Stimulated activated CD4-positive, alpha-beta T cell treated with anti-CD3 and anti-CD28 coated beads, TNF-alpha, amount 100 ng/mL, for 1 hour (primary cell): ENCODE measurements around the gene FBP1.

Experiments
- DNase-seq, 3 donors: peaks; one replicate each; pipeline ENCODE4 v3.0.0-alpha.2; 2020; ENCODE audit warnings: low read depth in 3 of 3, low spot score in 1 of 3

FBP1 gene

DNA sequence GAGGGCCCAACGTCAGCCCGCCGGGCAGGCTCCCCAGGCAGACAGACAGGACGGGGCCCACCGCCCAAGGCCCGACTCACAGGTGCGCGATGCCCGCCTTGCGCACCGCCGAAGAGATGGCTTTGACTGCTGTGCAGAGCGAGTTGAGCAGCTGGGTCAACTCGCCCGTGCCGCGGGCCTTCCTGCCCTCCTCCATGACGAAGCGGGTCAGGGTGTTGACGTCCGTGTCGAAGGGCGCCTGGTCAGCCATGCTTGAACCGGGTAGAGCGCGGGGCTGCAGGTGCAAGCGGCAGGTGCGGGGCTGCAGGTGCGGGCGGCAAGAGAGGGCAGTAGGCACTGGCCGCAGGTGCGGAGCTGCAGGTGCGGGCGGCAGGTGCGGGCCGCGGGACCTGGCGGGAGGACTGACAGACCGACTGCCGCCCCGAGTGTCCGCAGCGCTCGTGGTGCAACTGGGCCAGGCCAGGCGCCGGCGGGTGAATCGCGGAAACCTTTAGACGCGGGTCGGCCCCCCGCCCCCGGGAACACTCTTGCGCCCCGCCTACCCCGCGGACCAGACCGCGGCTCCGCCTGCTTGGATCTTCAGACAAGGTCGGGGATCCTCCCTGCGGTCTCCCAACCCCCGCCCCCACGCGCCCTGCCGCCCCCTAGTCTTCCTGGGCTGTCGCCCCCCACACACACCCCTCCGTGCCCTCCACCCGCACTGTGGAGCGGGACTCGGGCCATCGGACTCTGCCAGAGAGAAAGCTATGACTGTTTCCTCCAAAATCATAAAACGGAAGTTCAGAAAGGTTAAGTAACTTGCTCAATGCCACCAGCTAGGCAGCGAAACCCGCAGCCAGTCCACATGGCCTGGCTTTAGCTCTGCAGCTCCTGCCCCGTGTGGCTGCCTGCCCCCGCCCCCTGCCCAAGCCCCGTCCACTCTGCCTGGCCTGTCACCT lies at the start of gene FBP1:
Gene FBP1, minus strand, starts transcription at position 458 of the 938 bp plus-strand sequence. Its CDS starts 208 bp downstream, at position 250.
- DNase-seq = no peak

- no peak for DNase-seq
Measured at GRCh38 chr9:94687451-94687850, 48.1 kb upstream of the FBP1 start.

DNA sequence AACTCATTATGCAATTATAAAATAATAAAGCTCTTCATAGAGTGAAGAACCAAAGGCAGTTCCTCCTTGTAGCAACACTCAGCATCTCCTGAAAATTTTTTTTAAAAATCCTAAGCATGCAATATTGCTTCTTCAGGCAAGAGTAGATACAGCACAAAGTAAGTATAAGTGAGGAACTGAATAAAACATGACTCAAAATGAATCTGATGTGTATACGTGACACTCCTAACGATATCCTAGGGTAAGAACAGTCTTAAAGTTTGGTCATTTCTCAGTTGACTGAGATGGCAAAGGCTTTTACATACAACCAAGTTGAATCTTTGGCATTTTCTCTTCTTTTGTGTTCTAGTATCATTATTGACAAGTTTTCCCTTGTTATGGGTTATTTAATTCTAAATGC lies 46.0 kb upstream of the FBP1 start:
- DNase-seq = no peak

GRCh38 chr9:94681508-94681907 lies 42.2 kb upstream of the FBP1 start:
- DNase-seq = peak; percentile 4 to 27 (median 22)

GRCh38 chr9:94680621-94681020 lies 41.3 kb upstream of the FBP1 start:
- DNase-seq = no peak

GRCh38 chr9:94680020-94680419 lies 40.7 kb upstream of the FBP1 start:
- no peak for DNase-seq

DNA sequence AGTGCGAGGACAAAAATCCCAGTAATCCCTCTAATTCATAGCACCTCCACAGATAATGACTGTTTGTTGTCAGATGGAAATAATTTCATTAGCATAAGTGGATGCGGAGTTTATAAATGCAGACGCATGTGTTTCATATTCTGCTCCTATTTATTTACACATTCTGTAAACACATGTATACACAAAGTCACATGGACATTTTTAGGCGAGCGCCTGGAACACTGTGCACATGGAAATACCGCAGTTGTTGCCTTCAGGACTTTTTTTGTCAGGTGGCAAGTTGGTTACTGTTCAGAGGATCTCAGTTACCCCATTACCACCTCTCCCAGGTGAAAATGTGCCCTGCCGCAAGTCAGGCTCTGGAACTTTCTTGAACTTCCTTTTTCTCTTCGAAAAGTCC lies 40.3 kb upstream of the FBP1 start:
- DNase-seq = no peak

GRCh38 chr9:94677929-94678328 lies 38.6 kb upstream of the FBP1 start:
- no peak for DNase-seq

DNA sequence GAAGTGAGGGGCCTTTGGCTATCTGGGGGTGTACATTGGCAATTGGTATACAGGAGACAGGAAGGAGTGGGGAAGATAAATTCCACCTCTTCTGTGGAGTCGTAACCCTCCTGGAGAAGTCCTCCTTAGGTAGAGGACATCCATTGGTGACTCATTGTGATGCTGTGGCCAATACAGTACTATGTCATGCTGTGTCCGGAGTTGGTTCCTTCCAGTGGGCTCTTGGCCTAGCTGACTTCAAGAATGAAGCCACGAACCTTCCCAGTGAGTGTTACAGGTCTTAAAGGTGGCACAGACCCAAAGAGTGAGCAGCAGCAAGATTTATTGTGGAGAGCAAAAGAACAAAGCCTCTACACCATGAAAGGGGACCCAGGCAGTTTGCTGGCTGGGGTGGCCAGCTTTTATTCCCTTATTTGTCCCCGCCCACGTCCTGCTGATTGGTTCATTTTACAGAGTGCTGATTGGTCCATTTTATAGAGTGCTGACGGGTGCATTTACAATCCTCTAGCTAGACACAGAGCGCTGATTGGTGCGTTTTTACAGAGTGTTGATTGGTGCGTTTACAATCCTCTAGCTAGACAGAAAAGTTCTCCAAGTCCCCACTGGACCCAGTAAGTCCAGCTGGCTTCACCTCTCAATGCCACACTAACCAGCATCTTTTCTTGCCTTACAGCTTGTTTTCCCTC lies 37.3 kb upstream of the FBP1 start:
- no peak for DNase-seq

- DNase-seq = no peak
Measured at GRCh38 chr9:94675008-94675881, 35.9 kb upstream of the FBP1 start.

- no peak for DNase-seq
Measured at GRCh38 chr9:94672811-94673487, 33.6 kb upstream of the FBP1 start.

DNA sequence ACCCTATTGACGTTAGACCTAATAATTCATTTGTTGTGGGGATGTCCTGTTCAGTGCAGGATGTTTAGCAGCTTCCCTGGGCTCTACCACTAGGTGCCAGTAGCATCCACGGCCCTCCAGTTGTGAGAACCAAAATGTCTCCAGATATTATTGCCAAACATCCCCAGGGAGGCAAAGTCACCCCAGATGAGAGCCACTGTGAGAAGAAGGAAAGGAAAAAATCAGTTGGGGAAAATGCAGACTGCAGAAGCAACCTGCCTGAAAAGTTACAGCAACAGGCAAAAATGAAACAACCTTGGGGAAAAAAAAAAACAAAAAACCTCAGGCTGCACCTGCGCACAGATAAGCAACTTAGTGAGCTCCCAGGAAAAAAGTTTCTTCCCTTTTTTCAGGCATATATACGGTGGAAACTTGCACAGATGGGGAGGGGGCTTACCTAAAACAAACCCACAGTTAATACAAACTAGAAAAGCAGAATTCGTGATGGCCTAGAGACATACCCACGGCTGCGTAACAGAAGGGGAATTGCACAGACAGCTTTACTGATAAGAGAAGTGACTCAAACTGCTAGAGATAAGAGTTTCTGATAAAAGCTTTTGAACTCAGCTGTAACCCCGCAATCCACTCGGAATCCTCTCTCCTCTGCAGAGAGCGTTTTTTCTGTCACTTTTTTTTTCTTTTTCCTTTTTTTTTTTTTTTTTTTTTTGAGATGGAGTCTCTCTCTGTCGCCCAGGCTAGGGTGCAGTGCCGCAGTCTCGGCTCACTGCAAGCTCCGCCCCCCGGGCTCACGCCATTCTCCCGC lies 29.8 kb upstream of the FBP1 start:
- DNase-seq = peak in 1 of 3 donors; percentile 8

- DNase-seq = no peak
Measured at GRCh38 chr9:94668418-94668927, 29.2 kb upstream of the FBP1 start.

DNA sequence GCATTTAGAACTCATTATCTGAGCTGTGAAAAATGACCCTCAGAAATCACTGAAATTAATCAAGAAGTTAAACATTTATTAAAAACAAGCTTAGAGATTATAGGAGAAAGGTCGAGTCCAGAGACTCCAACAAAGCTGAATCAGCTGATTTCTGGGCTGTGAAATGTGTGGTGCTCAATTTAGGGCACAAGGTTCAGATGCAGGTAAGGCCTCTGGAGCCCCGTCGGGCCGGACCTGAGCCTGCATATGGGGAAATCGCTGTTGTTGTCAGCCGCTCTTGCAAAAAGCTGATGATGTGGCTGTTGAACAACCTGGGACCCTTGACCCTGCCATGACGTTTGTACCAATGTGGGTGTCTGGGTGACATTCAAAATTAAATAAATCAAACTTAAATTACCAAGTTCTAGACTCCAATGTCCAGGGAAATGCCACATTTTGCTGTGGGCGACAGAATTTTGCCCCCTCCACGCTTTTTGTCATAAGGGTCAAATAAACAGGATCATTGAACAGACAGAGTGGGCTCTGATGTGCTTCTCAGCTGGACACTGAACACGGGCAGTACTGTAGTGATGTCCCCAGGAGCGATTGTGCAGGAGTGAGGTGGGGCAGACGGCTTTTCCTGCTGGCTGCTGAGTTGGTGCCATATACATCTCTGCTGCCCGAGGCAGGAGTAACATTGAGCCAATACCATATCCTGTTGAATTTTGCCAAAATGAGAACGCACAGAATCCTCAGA lies 27.2 kb upstream of the FBP1 start:
- DNase-seq = no peak

DNA sequence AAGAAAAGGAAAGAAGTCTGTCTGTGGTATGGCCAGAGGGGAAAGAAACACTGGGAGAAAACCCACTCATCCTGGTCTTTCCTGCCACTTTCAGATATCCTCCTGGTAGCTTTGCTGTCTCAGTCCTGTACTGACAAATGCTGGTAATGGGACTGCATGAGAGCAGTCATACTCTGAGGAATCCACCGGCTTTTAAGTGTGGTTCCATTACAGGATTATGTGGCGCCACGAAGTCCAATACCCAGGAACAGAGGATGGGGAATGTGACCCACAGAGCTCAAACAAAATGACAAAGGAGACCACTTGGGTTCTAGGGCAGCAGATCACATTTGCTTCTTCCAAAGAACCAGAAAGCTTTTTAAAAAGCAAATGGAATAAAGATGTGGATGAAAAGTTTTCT lies 26.3 kb upstream of the FBP1 start:
- no peak for DNase-seq

DNA sequence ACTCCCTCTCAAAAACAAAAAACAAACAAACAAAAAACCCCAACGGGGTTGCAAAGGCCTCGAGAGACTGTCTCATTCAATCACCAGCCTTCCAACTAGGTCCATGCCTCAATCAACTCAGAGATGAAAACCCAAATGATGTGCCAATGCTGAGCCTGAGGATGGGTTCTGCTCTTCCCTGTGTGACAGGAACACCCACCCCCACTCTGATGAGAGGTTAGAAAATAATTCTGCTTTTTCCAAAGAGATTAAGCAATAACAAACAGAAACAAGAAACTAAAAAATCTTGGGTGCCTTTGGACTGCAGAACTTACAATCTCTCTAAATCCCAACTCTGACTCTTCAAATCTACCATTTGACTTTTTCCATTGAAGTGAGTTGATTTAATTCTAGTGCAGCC lies 25.5 kb upstream of the FBP1 start:
- no peak for DNase-seq

DNA sequence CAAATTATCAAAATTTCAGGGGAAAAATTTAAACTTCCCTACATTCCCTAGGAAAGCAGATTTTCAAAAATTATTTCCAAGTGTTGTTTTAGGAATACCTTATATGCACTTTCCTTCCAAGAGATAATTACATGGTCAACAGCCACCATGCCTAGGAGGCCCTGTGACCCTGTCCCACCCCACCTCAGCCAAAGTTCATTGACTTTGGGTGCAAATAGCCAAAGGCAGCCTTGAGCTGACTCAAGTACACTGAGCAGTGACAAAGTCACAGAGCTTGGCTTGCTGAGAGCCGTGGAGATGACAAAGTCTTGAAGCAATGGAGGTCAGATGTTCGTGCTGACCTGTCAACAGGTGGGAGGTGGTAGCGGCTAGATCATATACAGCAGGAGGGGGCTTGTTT lies 24.3 kb upstream of the FBP1 start:
- DNase-seq = no peak

DNA sequence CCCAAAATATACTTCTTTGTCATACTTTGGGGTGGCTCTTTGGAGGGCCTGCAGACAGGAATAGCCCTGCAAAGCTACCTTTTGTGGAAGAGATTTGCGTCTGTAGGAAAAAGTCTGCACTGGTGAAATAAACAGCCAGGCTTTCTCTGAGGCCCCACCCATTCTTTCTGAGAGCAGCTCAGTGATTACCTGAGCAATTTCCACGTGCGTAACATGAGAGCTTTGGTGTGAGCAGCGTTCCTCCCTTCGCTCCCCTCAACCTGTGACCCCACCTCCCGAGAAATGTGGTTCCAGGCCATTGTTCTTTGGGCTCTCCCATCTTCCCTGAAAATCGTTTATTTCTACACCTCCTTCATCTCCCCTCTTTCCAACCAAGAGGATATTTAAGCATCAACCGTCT lies 23.8 kb upstream of the FBP1 start:
- no peak for DNase-seq
